A673 (cell line): ENCODE data around the gene TOM1L2. TPM values are rescaled to one million over a fixed set of nuclear protein-coding genes. Genes with fewer than 3 reads are reported as not detected.
A peak's percentile ranks its signal among the peaks of the same experiment; 100 is the strongest.

Experiments used
- BruUV-seq: library from RNA; stranded (reverse); fragments of 400-500 nt; replicated peaks from 2 replicates; lab custom pipeline; 2021; lab: Mats Ljungman, UMichigan
- CTCF ChIA-PET: fragments of 300-600 bp; sonication (Branson Sonifier 250); formaldehyde crosslinking; loops from one replicate; lab custom pipeline; 2022; ENCODE audit warnings: antibody characterized with exemption; lab: Charles Lee
- POLR2A ChIA-PET: fragments of 300-600 bp; sonication (Branson Sonifier 250); formaldehyde crosslinking; loops from one replicate; lab custom pipeline; 2022; ENCODE audit warnings: antibody characterized with exemption; ENCODE audit not compliant: low non-redundant PET; lab: Charles Lee
- DNase-seq: peaks from one replicate; pipeline ENCODE4 v3.0.0-alpha.2; 2015; ENCODE audit warnings: low spot score
- H3K27ac ChIP-seq: fragments of 200-600 bp; sonication (generic); 2 replicates; pipeline ENCODE4 v1.5.1; 2016; ENCODE audit warnings: mixed run types, low read depth, mild to moderate bottlenecking, mixed read lengths, antibody characterized with exemption, low read length; ENCODE audit not compliant: poor library complexity, severe bottlenecking
- H3K27me3 ChIP-seq: fragments of 200-600 bp; sonication (generic); replicated peaks from 2 replicates; pipeline ENCODE4 v1.6.1; 2017; ENCODE audit warnings: mixed run types, low read depth, mild to moderate bottlenecking, mixed read lengths, antibody characterized with exemption, low read length; ENCODE audit not compliant: insufficient read depth, poor library complexity
- H3K36me3 ChIP-seq: fragments of 200-600 bp; sonication (generic); 2 replicates; pipeline ENCODE4 v1.6.1; 2016; ENCODE audit warnings: mixed run types, mild to moderate bottlenecking, mixed read lengths, antibody characterized with exemption, low read length; ENCODE audit not compliant: insufficient read depth, poor library complexity, severe bottlenecking
- H3K4me1 ChIP-seq: fragments of 200-600 bp; sonication (generic); 2 replicates; pipeline ENCODE4 v1.6.1; 2017; ENCODE audit warnings: mixed run types, mild to moderate bottlenecking, mixed read lengths, antibody characterized with exemption, low read length; ENCODE audit not compliant: insufficient read depth, poor library complexity, severe bottlenecking
- H3K4me3 ChIP-seq: fragments of 200-600 bp; sonication (generic); 2 replicates; pipeline ENCODE4 v1.5.1; 2016; ENCODE audit warnings: low read depth, mixed run types, mild to moderate bottlenecking, mixed read lengths, low read length; ENCODE audit not compliant: poor library complexity, severe bottlenecking
- H3K9me3 ChIP-seq: fragments of 200-600 bp; sonication (generic); 2 replicates; pipeline ENCODE4 v1.6.1; 2016; ENCODE audit warnings: mixed run types, low read depth, mild to moderate bottlenecking, mixed read lengths, antibody characterized with exemption, low read length; ENCODE audit not compliant: poor library complexity, severe bottlenecking
- EZH2 ChIP-seq: fragments of 200-600 bp; sonication (generic); IDR thresholded peaks from 2 replicates; pipeline ENCODE4 v1.6.1; 2017; ENCODE audit warnings: borderline replicate concordance, low read depth, mild to moderate bottlenecking, mixed read lengths, antibody characterized with exemption, low read length; ENCODE audit not compliant: poor library complexity, severe bottlenecking
- intact Hi-C: fragments of 100-400 bp; cut with micrococcal nuclease; formaldehyde crosslinking; loops from one replicate; pipeline ENCODE4 v1.10.0; 2022; ENCODE audit not compliant: unreplicated experiment
- total RNA-seq: library from RNA; stranded (reverse); gene quantifications from 2 replicates; pipeline ENCODE4 v1.2.3, GENCODE V29; 2021
- TF ChIP-seq, protein P1 (sequence below): fragments of 300-800, 200-600 bp; sonication (generic); conservative IDR thresholded peaks from 2 replicates; pipeline ENCODE4 v1.5.1; 2017; ENCODE audit warnings: low read depth, mild to moderate bottlenecking, antibody characterized with exemption, low read length, moderate library complexity, mixed read lengths

The TOM1L2 gene
- total RNA-seq, 1 experiment from 2014 or later = 10.0 TPM

DNA sequence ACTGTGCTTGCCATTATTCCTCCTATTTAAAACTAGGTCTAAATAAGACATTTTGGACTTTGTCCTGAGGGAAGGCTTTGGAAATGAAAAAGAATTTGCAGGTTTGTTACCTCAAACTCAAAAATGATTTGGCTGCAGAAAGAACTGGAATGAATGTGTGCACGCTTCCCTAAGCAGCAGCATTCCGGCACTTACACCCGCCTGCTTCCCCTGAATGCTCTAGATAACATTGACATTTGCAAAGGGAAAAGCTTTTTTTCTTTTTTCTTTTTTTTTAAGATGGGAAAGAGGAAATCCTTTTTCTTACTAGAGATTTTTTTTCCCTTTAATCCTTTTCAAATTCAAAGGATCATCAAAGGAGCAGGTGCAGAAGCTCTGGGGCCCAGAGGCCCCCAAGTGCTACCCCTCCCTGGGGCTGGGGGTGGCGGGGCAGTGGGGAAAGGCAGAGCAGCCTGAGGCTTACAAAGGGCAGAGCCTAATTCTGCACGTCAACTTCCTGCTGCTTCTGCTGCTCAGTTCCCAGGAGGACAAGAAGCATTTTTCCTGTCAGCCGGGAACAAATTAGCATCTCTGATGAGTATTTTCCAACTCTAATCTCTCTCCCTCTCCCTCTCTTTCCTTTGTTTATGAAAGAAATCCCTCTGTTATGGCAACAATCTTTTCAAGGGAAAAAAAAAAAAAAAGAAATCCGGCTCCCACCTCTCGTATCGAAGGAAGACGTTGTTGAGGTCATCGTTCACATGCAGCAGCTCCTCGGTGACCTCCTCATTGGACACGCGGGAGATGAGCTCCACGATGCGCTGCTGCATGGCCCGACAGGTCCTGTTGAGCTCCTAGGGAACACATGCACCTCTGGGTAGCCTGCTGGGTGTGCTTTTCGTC, 103.3 kb downstream of the TOM1L2 start:
- peak; percentile 64 for DNase-seq
- intact Hi-C loops = no loop called here
- no TSS peak for BruUV-seq
- Histone ChIP-seq H3K36me3 (no peaks in the 10 kb centered on the region), H3K27me3 (no peaks in the 10 kb centered on the region), H3K4me3 (no peak overlapping the region), H3K27ac (peak overlapping the region; percentile 58), H3K4me1 (peaks cover 22% of the 10 kb centered on the region), H3K9me3 (no peaks in the 10 kb centered on the region)
- POLR2A ChIA-PET = interaction anchor here (0.7 kb wide), 1 partner anchor 41 kb away, joined by 5 read pairs; no protein-coding TSS in a partner anchor
- CTCF ChIA-PET = interaction anchor here (0.7 kb wide), 2 partner anchors 19 to 22 kb away, joined by 3 to 12 read pairs; no protein-coding TSS in a partner anchor
- TF ChIP-seq, protein P1, sequence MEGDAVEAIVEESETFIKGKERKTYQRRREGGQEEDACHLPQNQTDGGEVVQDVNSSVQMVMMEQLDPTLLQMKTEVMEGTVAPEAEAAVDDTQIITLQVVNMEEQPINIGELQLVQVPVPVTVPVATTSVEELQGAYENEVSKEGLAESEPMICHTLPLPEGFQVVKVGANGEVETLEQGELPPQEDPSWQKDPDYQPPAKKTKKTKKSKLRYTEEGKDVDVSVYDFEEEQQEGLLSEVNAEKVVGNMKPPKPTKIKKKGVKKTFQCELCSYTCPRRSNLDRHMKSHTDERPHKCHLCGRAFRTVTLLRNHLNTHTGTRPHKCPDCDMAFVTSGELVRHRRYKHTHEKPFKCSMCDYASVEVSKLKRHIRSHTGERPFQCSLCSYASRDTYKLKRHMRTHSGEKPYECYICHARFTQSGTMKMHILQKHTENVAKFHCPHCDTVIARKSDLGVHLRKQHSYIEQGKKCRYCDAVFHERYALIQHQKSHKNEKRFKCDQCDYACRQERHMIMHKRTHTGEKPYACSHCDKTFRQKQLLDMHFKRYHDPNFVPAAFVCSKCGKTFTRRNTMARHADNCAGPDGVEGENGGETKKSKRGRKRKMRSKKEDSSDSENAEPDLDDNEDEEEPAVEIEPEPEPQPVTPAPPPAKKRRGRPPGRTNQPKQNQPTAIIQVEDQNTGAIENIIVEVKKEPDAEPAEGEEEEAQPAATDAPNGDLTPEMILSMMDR = no peak
- TF ChIP-seq EZH2 = no peak

DNA sequence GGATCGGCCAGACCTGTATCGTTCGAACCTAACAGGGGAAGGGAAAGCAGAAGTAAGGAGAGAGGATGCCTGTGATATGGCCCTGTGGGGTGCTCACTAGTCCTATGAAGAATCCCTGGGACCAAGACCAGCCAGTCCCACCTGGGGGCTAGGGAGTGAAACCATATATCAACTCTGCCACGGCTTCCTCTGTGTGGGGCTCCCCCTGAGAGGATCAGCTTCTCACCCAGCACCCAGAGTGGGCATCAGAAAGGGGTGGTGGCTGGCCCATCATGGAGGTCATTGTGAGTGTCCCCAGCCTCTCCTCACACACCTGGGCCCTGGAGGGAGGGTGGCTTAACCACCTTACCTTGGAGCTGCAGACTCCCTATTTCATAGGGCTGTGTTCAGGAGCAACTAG, 105.3 kb downstream of the TOM1L2 start:
- intact Hi-C loops = no loop called here
- DNase-seq = no peak
- BruUV-seq = no TSS peak
- POLR2A ChIA-PET = no interaction called here
- Histone ChIP-seq H3K4me1 (peaks cover 22% of the 10 kb centered on the region), H3K4me3 (no peak overlapping the region), H3K9me3 (no peaks in the 10 kb centered on the region), H3K36me3 (no peaks in the 10 kb centered on the region), H3K27ac (no peak overlapping the region), H3K27me3 (no peaks in the 10 kb centered on the region)
- CTCF ChIA-PET = no interaction called here
- TF ChIP-seq EZH2 = no peak

DNA sequence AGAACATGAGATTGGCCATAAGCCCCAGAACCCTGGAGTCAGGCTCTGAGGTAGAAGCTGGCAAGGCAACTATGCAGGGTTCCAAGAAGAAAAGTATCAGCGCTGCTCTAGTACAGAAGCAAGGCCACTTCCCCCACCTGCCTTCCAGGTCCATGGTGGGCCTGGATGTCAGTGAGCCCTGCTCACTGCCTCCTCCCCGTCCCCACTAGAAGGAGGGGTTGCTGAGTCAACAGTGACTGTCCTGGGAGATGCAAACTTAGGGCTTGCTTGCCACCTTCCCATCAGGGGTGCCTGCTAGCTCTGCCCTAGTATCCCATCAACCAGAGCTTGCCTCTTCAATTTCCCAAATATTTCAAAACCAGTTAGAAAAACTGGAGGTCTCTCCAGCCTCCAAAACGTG, 105.8 kb downstream of the TOM1L2 start:
- intact Hi-C loops = no loop called here
- Histone ChIP-seq H3K4me1 (peaks cover 22% of the 10 kb centered on the region), H3K9me3 (no peaks in the 10 kb centered on the region), H3K36me3 (no peaks in the 10 kb centered on the region), H3K27me3 (no peaks in the 10 kb centered on the region), H3K27ac (no peak overlapping the region), H3K4me3 (no peak overlapping the region)
- BruUV-seq = no TSS peak
- DNase-seq = no peak
- TF ChIP-seq, protein P1 = no peak
- TF ChIP-seq EZH2 = no peak
- POLR2A ChIA-PET = no interaction called here
- CTCF ChIA-PET = no interaction called here
